ENCODE data around the gene ETV6. TPM values are rescaled to one million over a fixed set of nuclear protein-coding genes. Genes with fewer than 3 reads are reported as not detected.

ETV6 gene
- total and polyA plus RNA-seq, 12 donors: 2.7 to 33.5 (median 15.2) TPM

GRCh38 chr12:11685316-11685715 lies 35.8 kb downstream of the ETV6 start:
- no peak for DNase-seq
- intact Hi-C loops (cut with DNase I): no loop called here
- 72% methylated on average over 3 of the region's 3 CpGs for WGBS, 2 donors
- H3K27ac ChIP-seq: peak overlapping the region in 1 of 10 donors; percentile 31
- no peaks in the 10 kb centered on the region for H3K27me3 ChIP-seq
- H3K4me1 ChIP-seq: peaks cover 0 to 73% (median 31%) of the 10 kb centered on the region in 9 donors
- peaks cover 0 to 4% (median 0%) of the 10 kb centered on the region in 11 donors for H3K9me3 ChIP-seq
- TF ChIP-seq CTCF (IDR thresholded peaks at IDR 0.05): no peak
- no peaks in the 10 kb centered on the region for H3K36me3 ChIP-seq
- no peak overlapping the region for H3K4me3 ChIP-seq
- ATAC-seq: no peak

- WGBS, 2 donors: 79 to 90% methylated on average over 2 of the region's 2 CpGs
- peaks cover 0 to 69% (median 31%) of the 10 kb centered on the region in 9 donors for H3K4me1 ChIP-seq
Measured at GRCh38 chr12:11685716-11686115, 36.2 kb downstream of the ETV6 start.

GRCh38 chr12:11686120-11686519 lies 36.6 kb downstream of the ETV6 start:
- Histone ChIP-seq H3K36me3 (no peaks in the 10 kb centered on the region), H3K4me1 (peaks cover 0 to 68% (median 31%) of the 10 kb centered on the region in 9 donors)

More at GRCh38 chr12:11685716-11686115, 36.2 kb downstream of the ETV6 start:
- no peak for DNase-seq
- no peaks in the 10 kb centered on the region for H3K36me3 ChIP-seq
- no peak overlapping the region for H3K27ac ChIP-seq
- H3K4me3 ChIP-seq: no peak overlapping the region
- H3K27me3 ChIP-seq: no peaks in the 10 kb centered on the region
- H3K9me3 ChIP-seq: peaks cover 0 to 4% (median 0%) of the 10 kb centered on the region in 11 donors
- TF ChIP-seq CTCF (IDR thresholded peaks at IDR 0.05): no peak
- no peak for ATAC-seq
- intact Hi-C loops (cut with DNase I): no loop called here

GRCh38 chr12:11687528-11687927 lies 38.1 kb downstream of the ETV6 start:
- Histone ChIP-seq H3K27me3 (no peaks in the 10 kb centered on the region), H3K36me3 (no peaks in the 10 kb centered on the region), H3K4me3 (no peak overlapping the region), H3K9me3 (no peaks in the 10 kb centered on the region), H3K4me1 (peaks cover 0 to 69% (median 31%) of the 10 kb centered on the region in 9 donors), H3K27ac (no peak overlapping the region)
- ATAC-seq (no peak), DNase-seq (no peak)
- WGBS, 2 donors: 80 to 84% methylated on average over 2 of the region's 2 CpGs
- no peak for TF ChIP-seq CTCF (IDR thresholded peaks at IDR 0.05)
- intact Hi-C loops (cut with DNase I): no loop called here

More at GRCh38 chr12:11686120-11686519, 36.6 kb downstream of the ETV6 start:
- TF ChIP-seq CTCF (IDR thresholded peaks at IDR 0.05): no peak
- Histone ChIP-seq H3K9me3 (peaks cover 0 to 4% (median 0%) of the 10 kb centered on the region in 11 donors), H3K27me3 (no peaks in the 10 kb centered on the region), H3K4me3 (no peak overlapping the region), H3K27ac (no peak overlapping the region)
- intact Hi-C loops (cut with DNase I): no loop called here
- ATAC-seq: no peak
- no peak for DNase-seq
- 93 to 96% methylated on average over 2 of the region's 2 CpGs for WGBS, 2 donors
